ENCODE measurements around the gene EIF6. TPM values are rescaled to one million over a fixed set of nuclear protein-coding genes. Genes with fewer than 3 reads are reported as not detected.

The EIF6 gene
- polyA plus RNA-seq, 1 donor from 2014 or later = 143 TPM

GRCh38 chr20:35283441-35284266, 918 bp downstream of the EIF6 start:
- Histone ChIP-seq H2AFZ (ENCODE audit: low read depth, low read length) (peak overlapping the region; percentile 69), H3K36me3 (ENCODE audit: insufficient read depth, low read length) (no peaks in the 10 kb centered on the region)
- TF ChIP-seq SMC3 (conservative IDR thresholded peaks at IDR 0.05; ENCODE audit: poor library complexity) (no peak), MXI1 (conservative IDR thresholded peaks at IDR 0.05; ENCODE audit: poor library complexity, severe bottlenecking) (no peak), REST (IDR thresholded peaks at IDR 0.05; ENCODE audit: borderline replicate concordance) (no peak)

GRCh38 chr20:35281506-35282101, 3.0 kb downstream of the EIF6 start:
- Histone ChIP-seq H3K4me2 (ENCODE audit: low read length) (no peak overlapping the region), H3F3A (ENCODE audit: insufficient read depth, low read length, poor library complexity, severe bottlenecking) (no peaks in the 10 kb centered on the region), H3K4me3 (ENCODE audit: low read length) (no peak overlapping the region), H3K9ac (ENCODE audit: low read length) (no peak overlapping the region), H3K27ac (ENCODE audit: low read length) (no peak overlapping the region), H3K9me2 (ENCODE audit: insufficient read depth, low read length) (no peaks in the 10 kb centered on the region), H4K20me1 (ENCODE audit: insufficient read depth) (no peaks in the 10 kb centered on the region), H3K36me3 (ENCODE audit: insufficient read depth, low read length) (no peaks in the 10 kb centered on the region), H3K9me3 (ENCODE audit: low read length) (no peaks in the 10 kb centered on the region), H3K27me3 (ENCODE audit: insufficient read depth, low read depth, low read length) (no peaks in the 10 kb centered on the region), H2AFZ (ENCODE audit: low read depth, low read length) (no peak overlapping the region), H3K79me2 (replicated peaks; ENCODE audit: insufficient read depth, low read length) (peaks cover 20% of the 10 kb centered on the region)
- TF ChIP-seq POLR2AphosphoS5 (IDR thresholded peaks at IDR 0.05) = no peak
- TF ChIP-seq SMC3 (conservative IDR thresholded peaks at IDR 0.05; ENCODE audit: poor library complexity) = no peak
- no peak for TF ChIP-seq REST (IDR thresholded peaks at IDR 0.05; ENCODE audit: borderline replicate concordance)
- no peak for TF ChIP-seq TAF1 (IDR thresholded peaks at IDR 0.05; ENCODE audit: low read depth)
- TF ChIP-seq EZH2 (IDR thresholded peaks at IDR 0.05; ENCODE audit: borderline replicate concordance, insufficient read depth, low read length, poor library complexity, severe bottlenecking) = no peak
- TF ChIP-seq RAD21 (conservative IDR thresholded peaks at IDR 0.05) = no peak
- TF ChIP-seq MXI1 (conservative IDR thresholded peaks at IDR 0.05; ENCODE audit: poor library complexity, severe bottlenecking) = no peak
- no peak for TF ChIP-seq CTCF (IDR thresholded peaks at IDR 0.05; ENCODE audit: poor library complexity, severe bottlenecking)
- TF ChIP-seq EP300 (conservative IDR thresholded peaks at IDR 0.05; ENCODE audit: poor library complexity, severe bottlenecking) = no peak

More at GRCh38 chr20:35283441-35284266, 918 bp downstream of the EIF6 start:
- H4K20me1 ChIP-seq (ENCODE audit: insufficient read depth) = no peaks in the 10 kb centered on the region
- no peaks in the 10 kb centered on the region for H3K27me3 ChIP-seq (ENCODE audit: insufficient read depth, low read depth, low read length)
- no peaks in the 10 kb centered on the region for H3K9me3 ChIP-seq (ENCODE audit: low read length)
- H3K4me3 ChIP-seq (ENCODE audit: low read length) = peak overlapping the region; percentile 97
- no peaks in the 10 kb centered on the region for H3K9me2 ChIP-seq (ENCODE audit: insufficient read depth, low read length)
- peak overlapping the region; percentile 60 for H3K4me2 ChIP-seq (ENCODE audit: low read length)
- H3K9ac ChIP-seq (ENCODE audit: low read length) = peak overlapping the region; percentile 82
- peak overlapping the region; percentile 68 for H3K27ac ChIP-seq (ENCODE audit: low read length)
- peaks cover 16% of the 10 kb centered on the region for H3K79me2 ChIP-seq (replicated peaks; ENCODE audit: insufficient read depth, low read length)
- no peaks in the 10 kb centered on the region for H3F3A ChIP-seq (ENCODE audit: insufficient read depth, low read length, poor library complexity, severe bottlenecking)

Data from neural cell (in vitro differentiated cells).